ENCODE data around the gene ZNF292.
"Not testable (repeated sequence)": the region's sequence is repeated elsewhere in the genome, so short reads cannot be mapped to it uniquely, and the experiment has no call there.

Gene ZNF292

GRCh38 chr6:87283461-87283860, 128.1 kb downstream of the ZNF292 start:
- Histone ChIP-seq H3K4me1 (ENCODE audit: insufficient read depth, low read length) (no peaks in the 10 kb centered on the region; the same call in 1 of the 2 replicates), H3K9ac (ENCODE audit: low read depth, low read length) (no peak overlapping the region), H3K9me3 (ENCODE audit: control insufficient read depth, insufficient read depth, low read length) (no peaks in the 10 kb centered on the region), H3K36me3 (ENCODE audit: insufficient read depth, low read length) (no peaks in the 10 kb centered on the region)

GRCh38 chr6:87287251-87287650, 131.9 kb downstream of the ZNF292 start:
- H3K36me3 ChIP-seq (ENCODE audit: insufficient read depth, low read length) = no peaks in the 10 kb centered on the region
- no peak overlapping the region for H3K9ac ChIP-seq (ENCODE audit: low read depth, low read length)

GRCh38 chr6:87289571-87289970, 134.2 kb downstream of the ZNF292 start:
- H3K9ac ChIP-seq (ENCODE audit: low read depth, low read length) = no peak overlapping the region
- H3K9me3 ChIP-seq (ENCODE audit: control insufficient read depth, insufficient read depth, low read length) = no peaks in the 10 kb centered on the region
- H3K4me1 ChIP-seq (ENCODE audit: insufficient read depth, low read length) = no peaks in the 10 kb centered on the region; the same call in 1 of the 2 replicates
- H3K36me3 ChIP-seq (ENCODE audit: insufficient read depth, low read length) = no peaks in the 10 kb centered on the region

More at GRCh38 chr6:87287251-87287650, 131.9 kb downstream of the ZNF292 start:
- Histone ChIP-seq H3K4me1 (ENCODE audit: insufficient read depth, low read length) (no peaks in the 10 kb centered on the region; the same call in 1 of the 2 replicates), H3K9me3 (ENCODE audit: control insufficient read depth, insufficient read depth, low read length) (no peaks in the 10 kb centered on the region)

- no peaks in the 10 kb centered on the region for H3K9me3 ChIP-seq (ENCODE audit: control insufficient read depth, insufficient read depth, low read length)
- no peak overlapping the region for H3K9ac ChIP-seq (ENCODE audit: low read depth, low read length)
- no peaks in the 10 kb centered on the region for H3K36me3 ChIP-seq (ENCODE audit: insufficient read depth, low read length)
- no peaks in the 10 kb centered on the region; the same call in 1 of the 2 replicates for H3K4me1 ChIP-seq (ENCODE audit: insufficient read depth, low read length)
Observed at GRCh38 chr6:87291883-87292282, 136.5 kb downstream of the ZNF292 start.

GRCh38 chr6:87293526-87293925, 138.2 kb downstream of the ZNF292 start:
- no peak overlapping the region for H3K9ac ChIP-seq (ENCODE audit: low read depth, low read length)
- H3K9me3 ChIP-seq (ENCODE audit: control insufficient read depth, insufficient read depth, low read length) = no peaks in the 10 kb centered on the region
- H3K36me3 ChIP-seq (ENCODE audit: insufficient read depth, low read length) = no peaks in the 10 kb centered on the region
- no peaks in the 10 kb centered on the region for H3K4me1 ChIP-seq (ENCODE audit: insufficient read depth, low read length)

GRCh38 chr6:87297119-87297518, 141.8 kb downstream of the ZNF292 start:
- Histone ChIP-seq H3K4me1 (ENCODE audit: insufficient read depth, low read length) (no peaks in the 10 kb centered on the region), H3K9ac (ENCODE audit: low read depth, low read length) (no peak overlapping the region), H3K36me3 (ENCODE audit: insufficient read depth, low read length) (no peaks in the 10 kb centered on the region), H3K9me3 (ENCODE audit: control insufficient read depth, insufficient read depth, low read length) (no peaks in the 10 kb centered on the region)

- H3K4me1 ChIP-seq (ENCODE audit: insufficient read depth, low read length); H3K9me3 ChIP-seq (ENCODE audit: control insufficient read depth, insufficient read depth, low read length); H3K9ac ChIP-seq (ENCODE audit: low read depth, low read length); H3K36me3 ChIP-seq (ENCODE audit: insufficient read depth, low read length): not testable (repeated sequence)
Observed at GRCh38 chr6:87301277-87301676, 145.9 kb downstream of the ZNF292 start.

- Histone ChIP-seq H3K9me3 (ENCODE audit: control insufficient read depth, insufficient read depth, low read length) (no peaks in the 10 kb centered on the region), H3K36me3 (ENCODE audit: insufficient read depth, low read length) (no peaks in the 10 kb centered on the region), H3K9ac (ENCODE audit: low read depth, low read length) (no peak overlapping the region), H3K4me1 (ENCODE audit: insufficient read depth, low read length) (no peaks in the 10 kb centered on the region)
Observed at GRCh38 chr6:87308970-87309369, 153.6 kb downstream of the ZNF292 start.

- Histone ChIP-seq H3K4me1 (ENCODE audit: insufficient read depth, low read length) (no peaks in the 10 kb centered on the region), H3K9ac (ENCODE audit: low read depth, low read length) (no peak overlapping the region), H3K9me3 (ENCODE audit: control insufficient read depth, insufficient read depth, low read length) (no peaks in the 10 kb centered on the region), H3K36me3 (ENCODE audit: insufficient read depth, low read length) (no peaks in the 10 kb centered on the region)
Observed at GRCh38 chr6:87312860-87313259, 157.5 kb downstream of the ZNF292 start.
